ENCODE data around the gene IQUB. TPM values are rescaled to one million over a fixed set of nuclear protein-coding genes. Genes with fewer than 3 reads are reported as not detected.
"Not testable (repeated sequence)": the region's sequence is repeated elsewhere in the genome, so short reads cannot be mapped to it uniquely, and the experiment has no call there.

The IQUB gene
- total RNA-seq, 4 donors from 2014 or later: 0.83 to 13.3 (median 6.7) TPM

- intact Hi-C loops (cut with DNase I): no loop called here
- H3K4me3 ChIP-seq: no peak overlapping the region
- H3K27ac ChIP-seq (replicated peaks in 1 of 4): no peak overlapping the region
- TF ChIP-seq POLR2AphosphoS5 (IDR thresholded peaks at IDR 0.05) (no peak), EP300 (IDR thresholded peaks at IDR 0.05) (no peak), POLR2A (IDR thresholded peaks at IDR 0.05; ENCODE audit: low read depth) (no peak)
- TF ChIP-seq, protein P1, sequence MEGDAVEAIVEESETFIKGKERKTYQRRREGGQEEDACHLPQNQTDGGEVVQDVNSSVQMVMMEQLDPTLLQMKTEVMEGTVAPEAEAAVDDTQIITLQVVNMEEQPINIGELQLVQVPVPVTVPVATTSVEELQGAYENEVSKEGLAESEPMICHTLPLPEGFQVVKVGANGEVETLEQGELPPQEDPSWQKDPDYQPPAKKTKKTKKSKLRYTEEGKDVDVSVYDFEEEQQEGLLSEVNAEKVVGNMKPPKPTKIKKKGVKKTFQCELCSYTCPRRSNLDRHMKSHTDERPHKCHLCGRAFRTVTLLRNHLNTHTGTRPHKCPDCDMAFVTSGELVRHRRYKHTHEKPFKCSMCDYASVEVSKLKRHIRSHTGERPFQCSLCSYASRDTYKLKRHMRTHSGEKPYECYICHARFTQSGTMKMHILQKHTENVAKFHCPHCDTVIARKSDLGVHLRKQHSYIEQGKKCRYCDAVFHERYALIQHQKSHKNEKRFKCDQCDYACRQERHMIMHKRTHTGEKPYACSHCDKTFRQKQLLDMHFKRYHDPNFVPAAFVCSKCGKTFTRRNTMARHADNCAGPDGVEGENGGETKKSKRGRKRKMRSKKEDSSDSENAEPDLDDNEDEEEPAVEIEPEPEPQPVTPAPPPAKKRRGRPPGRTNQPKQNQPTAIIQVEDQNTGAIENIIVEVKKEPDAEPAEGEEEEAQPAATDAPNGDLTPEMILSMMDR (IDR thresholded peaks at IDR 0.05): no peak
- WGBS: 89% methylated on average over 2 of the region's 2 CpGs
- H3K27me3 ChIP-seq: no peaks in the 10 kb centered on the region
- no peaks in the 10 kb centered on the region for H3K36me3 ChIP-seq
- no peaks in the 10 kb centered on the region for H3K4me1 ChIP-seq
- peaks cover 0 to 19% (median 11%) of the 10 kb centered on the region in 4 donors for H3K9me3 ChIP-seq
- DNase-seq (ENCODE audit: extremely low spot score): no peak
Observed at GRCh38 chr7:123423622-123424021, 110.8 kb downstream of the IQUB start.

GRCh38 chr7:123417580-123417979 lies 116.8 kb downstream of the IQUB start:
- TF ChIP-seq POLR2A (IDR thresholded peaks at IDR 0.05; ENCODE audit: low read depth) (no peak), POLR2AphosphoS5 (IDR thresholded peaks at IDR 0.05) (no peak), EP300 (IDR thresholded peaks at IDR 0.05) (no peak)
- TF ChIP-seq, protein P1 (IDR thresholded peaks at IDR 0.05): no peak
- DNase-seq (ENCODE audit: extremely low spot score): no peak
- H3K9me3 ChIP-seq: peaks cover 0 to 12% (median 4%) of the 10 kb centered on the region in 4 donors

DNA sequence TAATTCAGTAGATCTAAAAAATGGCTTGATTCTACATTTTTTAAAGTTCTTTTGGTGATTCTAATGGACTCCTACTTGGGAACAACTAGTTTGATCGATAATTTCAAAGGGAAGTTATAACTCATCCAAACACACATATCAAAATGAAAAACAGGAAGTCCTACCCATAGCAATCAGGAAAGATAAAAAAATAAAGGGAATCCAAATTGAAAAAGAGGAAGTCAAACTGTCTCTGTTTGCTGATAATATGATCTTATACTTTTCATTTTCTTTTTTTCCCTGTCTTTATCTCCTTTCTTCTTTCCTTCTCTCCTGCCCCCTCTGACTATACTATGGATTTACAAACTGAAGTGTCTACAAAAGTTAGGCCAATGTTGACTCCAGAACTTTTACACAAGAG lies 118.8 kb downstream of the IQUB start:
- H3K4me1 ChIP-seq: peaks cover 0 to 31% (median 16%) of the 10 kb centered on the region in 4 donors
- DNase-seq (ENCODE audit: extremely low spot score): no peak
- intact Hi-C loops (cut with DNase I): no loop called here
- H3K27ac ChIP-seq (replicated peaks in 1 of 4): peak overlapping the region in 1 of 4 donors; percentile 28
- no peak overlapping the region for H3K4me3 ChIP-seq
- TF ChIP-seq EP300 (IDR thresholded peaks at IDR 0.05) (no peak), POLR2A (IDR thresholded peaks at IDR 0.05; ENCODE audit: low read depth) (no peak), POLR2AphosphoS5 (IDR thresholded peaks at IDR 0.05) (no peak)
- TF ChIP-seq, protein P1 (IDR thresholded peaks at IDR 0.05): no peak
- H3K27me3 ChIP-seq: no peaks in the 10 kb centered on the region
- WGBS: 64% methylated on average over 1 of the region's 1 CpG
- H3K9me3 ChIP-seq: peaks cover 0 to 10% (median 4%) of the 10 kb centered on the region in 4 donors
- H3K36me3 ChIP-seq: no peaks in the 10 kb centered on the region

More at GRCh38 chr7:123417580-123417979, 116.8 kb downstream of the IQUB start:
- H3K4me1 ChIP-seq: peaks cover 0 to 12% (median 0%) of the 10 kb centered on the region in 4 donors
- H3K27ac ChIP-seq (replicated peaks in 1 of 4): no peak overlapping the region
- no peaks in the 10 kb centered on the region for H3K27me3 ChIP-seq
- no peaks in the 10 kb centered on the region for H3K36me3 ChIP-seq
- 74% methylated on average over 2 of the region's 2 CpGs for WGBS
- intact Hi-C loops (cut with DNase I): no loop called here
- H3K4me3 ChIP-seq: no peak overlapping the region

DNA sequence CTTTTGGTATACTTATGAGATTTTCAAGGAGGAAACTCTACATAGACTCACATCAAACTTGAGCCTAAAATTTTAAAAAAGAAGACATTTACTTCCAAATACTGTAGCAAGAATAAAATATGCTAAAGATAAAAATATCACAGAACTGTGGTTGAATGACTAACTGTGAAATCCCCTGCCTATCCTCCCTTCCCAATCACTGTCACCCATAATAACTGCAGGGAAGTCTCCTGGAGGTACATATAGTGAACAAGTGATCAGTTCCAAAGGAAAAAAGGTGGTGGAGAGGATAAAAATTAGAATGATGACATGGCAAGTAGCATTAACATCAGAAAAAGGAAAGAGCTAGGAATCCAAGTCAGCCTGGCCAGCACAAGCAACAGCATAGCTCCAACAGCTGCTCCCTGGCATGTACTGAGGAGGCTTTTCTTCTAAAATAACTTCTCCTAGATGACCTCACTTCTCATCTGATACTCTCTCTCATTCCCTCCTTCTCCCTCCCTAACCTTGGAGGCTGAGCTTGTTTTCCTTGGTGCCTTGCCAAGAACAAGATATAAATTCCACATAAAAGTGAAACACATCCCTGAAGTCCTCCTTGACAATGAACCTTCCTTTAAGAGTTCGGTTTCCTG lies 124.0 kb downstream of the IQUB start:
- Histone ChIP-seq H3K27me3 (no peaks in the 10 kb centered on the region), H3K4me1 (peaks cover 9 to 80% (median 48%) of the 10 kb centered on the region in 4 donors), H3K4me3 (no peak overlapping the region), H3K27ac (replicated peaks in 1 of 4) (peak overlapping the region; percentile 76 to 93 (median 86)), H3K9me3 (no peaks in the 10 kb centered on the region), H3K36me3 (no peaks in the 10 kb centered on the region)
- TF ChIP-seq POLR2A (IDR thresholded peaks at IDR 0.05; ENCODE audit: low read depth) (no peak), EP300 (IDR thresholded peaks at IDR 0.05) (peak; percentile 61), POLR2AphosphoS5 (IDR thresholded peaks at IDR 0.05) (peak; percentile 89 to 92)
- intact Hi-C loops (cut with DNase I): no loop called here
- 16% methylated on average over 1 of the region's 1 CpG for WGBS
- no peak for DNase-seq (ENCODE audit: extremely low spot score)

GRCh38 chr7:123407951-123408350 lies 126.4 kb downstream of the IQUB start:
- H3K27me3 ChIP-seq; DNase-seq (ENCODE audit: extremely low spot score); intact Hi-C loops (cut with DNase I); H3K36me3 ChIP-seq; H3K9me3 ChIP-seq: not testable (repeated sequence)
- WGBS: 30% methylated on average over 4 of the region's 4 CpGs
- Histone ChIP-seq H3K4me1 (peaks cover 9 to 72% (median 48%) of the 10 kb centered on the region in 4 donors), H3K27ac (replicated peaks in 1 of 4) (peak overlapping the region; percentile 76 to 93 (median 86)), H3K4me3 (peak overlapping the region in 1 of 4 donors; percentile 25)
- peak; percentile 63 to 81 for TF ChIP-seq POLR2AphosphoS5 (IDR thresholded peaks at IDR 0.05)
- peak; percentile 51 for TF ChIP-seq EP300 (IDR thresholded peaks at IDR 0.05)

Small RNAs within 50 kb of the gene (small RNA-seq; reads per million reads assigned to genes)
- 0 reads per million in 3 donors for gene RNU6-296P

Other genes starting within 250 kb of the IQUB start
- gene NDUFA5, start 23.2 kb upstream of the IQUB start, total RNA-seq: 100 to 1,000 TPM in 1 of 4 donors, 10 to 100 TPM in 3; 70.7 to 109 (median 79.7) TPM
- gene ASB15, start 67.2 kb upstream of the IQUB start, total RNA-seq: not detected
- not detected for gene LMOD2, start 121.3 kb upstream of the IQUB start, total RNA-seq
- gene WASL, start 214.4 kb upstream of the IQUB start, total RNA-seq: 10 to 100 TPM; 36.0 to 51.5 (median 38.5) TPM

Data from esophagus muscularis mucosa (tissue), 4 donors.